K562 (cell line): ENCODE measurements around the gene SLC7A8. TPM values are rescaled to one million over a fixed set of nuclear protein-coding genes. Genes with fewer than 3 reads are reported as not detected.

ENCODE experiments used
- ARID1B ChIP-seq: fragments of 450-650 bp; IDR thresholded peaks from 2 replicates; pipeline ENCODE4 v1.6.1; 2016; ENCODE audit warnings: antibody characterized with exemption, mild to moderate bottlenecking, inconsistent platforms
- BCL6 ChIP-seq: fragments of 250-450 bp; sonication (Bioruptor Pico); IDR thresholded peaks from 2 replicates; pipeline ENCODE4 v1.4.0; 2020
- BRCA1 ChIP-seq, 2 experiments: fragments of 450-650 bp in 1 of 2; sonication (generic) in 1 of 2; formaldehyde crosslinking in 1 of 2; IDR thresholded peaks; 2 replicates each; pipeline versions ENCODE4 v1.5.0 to v1.6.1; 2017 to 2020; ENCODE audit warnings: mild to moderate bottlenecking in 1 of 2, missing genetic modification reagents in 1 of 2
- CBX5 ChIP-seq: IDR thresholded peaks from 2 replicates; pipeline ENCODE4 v1.6.1; 2014; ENCODE audit warnings: low read depth, borderline replicate concordance
- ESRRA ChIP-seq: fragments of 450-650 bp; IDR thresholded peaks from 2 replicates; pipeline ENCODE4 v1.6.1; 2014; ENCODE audit warnings: low read depth, mild to moderate bottlenecking, moderate library complexity, borderline replicate concordance
- ESRRB ChIP-seq: fragments of 250-450 bp; sonication (Bioruptor Pico); IDR thresholded peaks from 2 replicates; pipeline ENCODE4 v1.5.0; 2020; ENCODE audit warnings: mild to moderate bottlenecking, moderate library complexity, borderline replicate concordance
- ILF3 ChIP-seq: fragments of 450-650 bp; IDR thresholded peaks from 2 replicates; pipeline ENCODE4 v1.6.1; 2018; ENCODE audit warnings: antibody characterized with exemption, mild to moderate bottlenecking, moderate library complexity, borderline replicate concordance
- KDM4B ChIP-seq, 2 experiments: fragments of 450-650 bp in 1 of 2; sonication (generic) in 1 of 2; IDR thresholded peaks; 2 replicates each; pipeline ENCODE4 v1.6.1; 2016 to 2017; ENCODE audit warnings: borderline replicate concordance in 2 of 2, antibody characterized with exemption in 1 of 2, low read depth in 1 of 2, mild to moderate bottlenecking in 1 of 2
- MAFK ChIP-seq: IDR thresholded peaks from 2 replicates; pipeline ENCODE4 v1.6.1; 2011; ENCODE audit warnings: low read length, improper control_type of control experiment
- MYBL2 ChIP-seq, 2 experiments: fragments of 450-650 bp in 1 of 2; sonication (generic) in 1 of 2; formaldehyde crosslinking in 1 of 2; IDR thresholded peaks; 2 replicates each; pipeline versions ENCODE4 v1.6.1 to v1.8.1; 2017 to 2022; ENCODE audit warnings: borderline replicate concordance in 1 of 2, inconsistent platforms in 1 of 2, low read depth in 1 of 2, mild to moderate bottlenecking in 1 of 2, missing genetic modification reagents in 1 of 2, moderate library complexity in 1 of 2
- MYC ChIP-seq, 2 experiments: fragments of 250-450 bp in 1 of 2; sonication (Bioruptor Pico) in 1 of 2; IDR thresholded peaks; 2 replicates each; pipeline versions ENCODE4 v1.5.1 to v1.6.1; 2012 to 2021; ENCODE audit warnings: low read depth in 2 of 2, borderline replicate concordance in 1 of 2, improper control_type of control experiment in 1 of 2, low read length in 1 of 2, mild to moderate bottlenecking in 1 of 2, moderate library complexity in 1 of 2
- NFE2L1 ChIP-seq: fragments of 450-650 bp; IDR thresholded peaks from 2 replicates; pipeline ENCODE4 v1.6.1; 2016; ENCODE audit warnings: missing genetic modification characterization, low read depth, mild to moderate bottlenecking, missing compliant biosample characterization, moderate library complexity, borderline replicate concordance
- POLR2AphosphoS5 ChIP-seq: IDR thresholded peaks from 2 replicates; pipeline ENCODE4 v1.6.1; 2011; ENCODE audit warnings: mild to moderate bottlenecking, low read depth, low read length, moderate library complexity; ENCODE audit not compliant: control insufficient read depth, insufficient read depth
- SMC3 ChIP-seq: conservative IDR thresholded peaks from 2 replicates; pipeline ENCODE4 v1.6.1; 2011; ENCODE audit warnings: low read depth, low read length, improper control_type of control experiment; ENCODE audit not compliant: insufficient read depth
- SNIP1 ChIP-seq: fragments of 450-650 bp; IDR thresholded peaks from 2 replicates; pipeline ENCODE4 v1.7.1; 2017; ENCODE audit warnings: low read depth, mild to moderate bottlenecking
- SRF ChIP-seq, 2 experiments: fragments of 250-450, 450-650 bp in 1 of 2; sonication (Bioruptor Pico) in 1 of 2; sonication (generic) in 1 of 2; formaldehyde crosslinking; IDR thresholded peaks; 2 replicates each; pipeline versions ENCODE4 v1.5.0 to v1.5.1; 2020 to 2022; ENCODE audit warnings: mild to moderate bottlenecking in 1 of 2, missing genetic modification reagents in 1 of 2
- ZC3H11A ChIP-seq: IDR thresholded peaks from 2 replicates; pipeline ENCODE4 v1.6.1; 2012; ENCODE audit warnings: low read depth, low read length, improper control_type of control experiment
- ZFX ChIP-seq: sonication (generic); formaldehyde crosslinking; IDR thresholded peaks from 2 replicates; pipeline ENCODE4 v1.8.0; 2022; ENCODE audit warnings: mild to moderate bottlenecking, missing genetic modification reagents, moderate library complexity
- ZNF143 ChIP-seq: sonication (generic); formaldehyde crosslinking; IDR thresholded peaks from 2 replicates; pipeline ENCODE4 v1.9.0; 2022; ENCODE audit warnings: mild to moderate bottlenecking, missing genetic modification reagents
- ZNF217 ChIP-seq: sonication (generic); formaldehyde crosslinking; IDR thresholded peaks from 2 replicates; pipeline ENCODE4 v1.8.0; 2022; ENCODE audit warnings: mild to moderate bottlenecking, missing genetic modification reagents
- polyA plus RNA-seq, 8 experiments: library from polyadenylated mRNA; depleted of rRNA in 4 of 8; stranded (reverse) in 5 of 8; unstranded in 3 of 8; fragments of >200 nt; fragmentation: Nextera tagmentation in 2 of 8; fragmentation: Illumina TruSeq in 1 of 8; extraction: Ambion mirVana in 2 of 8; extraction: Trizol in 1 of 8; gene quantifications; 2 replicates each; pipeline versions ENCODE4 v1.2.1 to v1.2.3, GENCODE V29; 2011 to 2014; ENCODE audit warnings: inconsistent platforms in 1 of 8, missing spikeins in 1 of 8
- total RNA-seq, 7 experiments: library from RNA; depleted of rRNA in 6 of 7; stranded (reverse); fragments of >200 nt in 6 of 7; fragmentation: Illumina TruSeq in 2 of 7; extraction: Trizol in 2 of 7; gene quantifications; 2 replicates each; pipeline versions ENCODE4 v1.2.1 to v1.2.3, GENCODE V29; 2011 to 2021; ENCODE audit warnings: low replicate concordance in 1 of 7
- TF ChIP-seq, protein P1 (sequence below): sonication (generic); formaldehyde crosslinking; IDR thresholded peaks from 2 replicates; pipeline ENCODE4 v1.8.0; 2022; ENCODE audit warnings: missing genetic modification reagents, mild to moderate bottlenecking, borderline replicate concordance
- TF ChIP-seq, protein P2 (sequence below), 3 experiments: fragments of 200-800 bp in 1 of 3; sonication (Bioruptor generic) in 1 of 3; sonication (generic) in 1 of 3; formaldehyde crosslinking in 1 of 3; IDR thresholded peaks; 2 replicates each; pipeline versions ENCODE4 v1.6.1 to v1.8.0; 2016 to 2022; ENCODE audit warnings: mild to moderate bottlenecking in 2 of 3, missing compliant biosample characterization in 2 of 3, missing genetic modification characterization in 2 of 3, missing genetic modification reagents in 1 of 3
- TF ChIP-seq, protein P3 (sequence below): fragments of 250-450 bp; sonication (Bioruptor Pico); IDR thresholded peaks from 2 replicates; pipeline ENCODE4 v1.8.0; 2021; ENCODE audit warnings: moderate library complexity, mild to moderate bottlenecking, inconsistent platforms
- TF ChIP-seq, protein P4 (sequence below): fragments of 450-650 bp; IDR thresholded peaks from 2 replicates; pipeline ENCODE4 v1.6.1; 2016

SLC7A8 gene
- total and polyA plus RNA-seq, 9 of the 15 experiments (the other 6 are each of a cell fraction or from before 2014, with no cell fraction given) = 2.0 to 33.0 (median 6.0) TPM

DNA sequence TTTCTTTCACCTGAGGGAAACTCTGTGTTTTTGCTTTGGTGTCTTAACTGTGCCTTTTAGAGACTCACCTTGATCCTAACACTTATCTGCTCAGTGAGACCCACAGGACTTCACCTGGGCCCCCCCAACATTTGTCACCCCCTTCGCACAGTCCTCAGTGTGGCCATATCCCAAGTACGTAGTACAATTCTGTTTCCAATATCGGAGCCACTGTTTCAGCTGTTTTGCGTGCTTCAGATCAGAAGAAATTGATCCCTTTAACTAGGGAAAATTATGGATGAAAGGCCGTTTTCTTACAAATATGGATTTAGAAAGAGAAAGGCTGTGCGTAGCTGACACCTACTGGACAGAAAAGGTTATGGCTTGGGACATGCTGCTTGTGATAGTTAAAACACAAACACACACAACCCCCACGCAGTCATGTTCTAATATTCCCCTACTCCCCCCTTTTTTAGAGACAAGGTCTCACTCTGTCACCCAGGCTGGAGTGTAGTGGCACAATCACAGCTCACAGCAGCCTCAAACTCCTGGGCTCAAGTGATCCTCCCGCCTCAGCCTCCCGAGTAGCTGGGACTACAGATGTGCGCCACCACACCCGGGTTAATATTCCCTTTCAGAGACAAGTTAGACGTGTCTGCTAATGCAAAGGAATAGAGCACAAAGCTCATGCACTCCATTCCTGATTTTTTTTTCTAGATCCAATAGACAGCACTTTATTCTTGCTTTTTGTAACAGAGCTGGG lies 3.6 kb upstream of the SLC7A8 start (continued):
- no peak for TF ChIP-seq MAFK
- TF ChIP-seq BRCA1 (IDR thresholded peaks at IDR 0.05) = no peak
- no peak for TF ChIP-seq BRCA1 (CRISPR knock-in tag; IDR thresholded peaks at IDR 0.05)
- TF ChIP-seq ESRRB (CRISPR knock-in tag) = no peak
- no peak for TF ChIP-seq BCL6 (CRISPR knock-in tag)
- no peak for TF ChIP-seq NFE2L1 (tag)
- TF ChIP-seq, protein P1, sequence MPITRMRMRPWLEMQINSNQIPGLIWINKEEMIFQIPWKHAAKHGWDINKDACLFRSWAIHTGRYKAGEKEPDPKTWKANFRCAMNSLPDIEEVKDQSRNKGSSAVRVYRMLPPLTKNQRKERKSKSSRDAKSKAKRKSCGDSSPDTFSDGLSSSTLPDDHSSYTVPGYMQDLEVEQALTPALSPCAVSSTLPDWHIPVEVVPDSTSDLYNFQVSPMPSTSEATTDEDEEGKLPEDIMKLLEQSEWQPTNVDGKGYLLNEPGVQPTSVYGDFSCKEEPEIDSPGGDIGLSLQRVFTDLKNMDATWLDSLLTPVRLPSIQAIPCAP (CRISPR knock-in tag) = no peak
- TF ChIP-seq CBX5 = no peak
- TF ChIP-seq, protein P2, sequence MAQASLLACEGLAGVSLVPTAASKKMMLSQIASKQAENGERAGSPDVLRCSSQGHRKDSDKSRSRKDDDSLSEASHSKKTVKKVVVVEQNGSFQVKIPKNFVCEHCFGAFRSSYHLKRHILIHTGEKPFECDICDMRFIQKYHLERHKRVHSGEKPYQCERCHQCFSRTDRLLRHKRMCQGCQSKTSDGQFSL (CRISPR knock-in tag; IDR thresholded peaks at IDR 0.05) = peak; percentile 70; the same call in 1 of the 2 replicates
- TF ChIP-seq, protein P2 (tag; IDR thresholded peaks at IDR 0.05) = 0 out of 4 replicates have a peak, but pooled peaks of 1 of the 2 experiments have one; percentile 29
- TF ChIP-seq MYC (IDR thresholded peaks at IDR 0.05; ENCODE audit: low read depth, low read length) = peak; percentile 18; the same call in 1 of the 2 replicates
- no peak for TF ChIP-seq MYC (CRISPR knock-in tag; IDR thresholded peaks at IDR 0.05; ENCODE audit: borderline replicate concordance, low read depth)
- TF ChIP-seq ZC3H11A = no peak
- no peak for TF ChIP-seq ILF3
- no peak for TF ChIP-seq ZNF143 (CRISPR knock-in tag)
- TF ChIP-seq SMC3 = peak; percentile 97
- TF ChIP-seq KDM4B (IDR thresholded peaks at IDR 0.05; ENCODE audit: borderline replicate concordance in 2 of 2, low read depth in 1 of 2) = no peak
- TF ChIP-seq MYBL2 (IDR thresholded peaks at IDR 0.05; ENCODE audit: low read depth) = no peak
- no peak for TF ChIP-seq MYBL2 (CRISPR knock-in tag; IDR thresholded peaks at IDR 0.05; ENCODE audit: borderline replicate concordance)
- TF ChIP-seq SRF (CRISPR knock-in tag; IDR thresholded peaks at IDR 0.05) = no peak
- TF ChIP-seq SNIP1 = no peak
- TF ChIP-seq, protein P3, sequence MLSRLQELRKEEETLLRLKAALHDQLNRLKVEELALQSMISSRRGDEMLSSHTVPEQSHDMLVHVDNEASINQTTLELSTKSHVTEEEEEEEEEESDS = no peak
- no peak for TF ChIP-seq ARID1B
- no peak for TF ChIP-seq POLR2AphosphoS5
- no peak for TF ChIP-seq ZNF217
- no peak for TF ChIP-seq ZFX (CRISPR knock-in tag)
- TF ChIP-seq, protein P4, sequence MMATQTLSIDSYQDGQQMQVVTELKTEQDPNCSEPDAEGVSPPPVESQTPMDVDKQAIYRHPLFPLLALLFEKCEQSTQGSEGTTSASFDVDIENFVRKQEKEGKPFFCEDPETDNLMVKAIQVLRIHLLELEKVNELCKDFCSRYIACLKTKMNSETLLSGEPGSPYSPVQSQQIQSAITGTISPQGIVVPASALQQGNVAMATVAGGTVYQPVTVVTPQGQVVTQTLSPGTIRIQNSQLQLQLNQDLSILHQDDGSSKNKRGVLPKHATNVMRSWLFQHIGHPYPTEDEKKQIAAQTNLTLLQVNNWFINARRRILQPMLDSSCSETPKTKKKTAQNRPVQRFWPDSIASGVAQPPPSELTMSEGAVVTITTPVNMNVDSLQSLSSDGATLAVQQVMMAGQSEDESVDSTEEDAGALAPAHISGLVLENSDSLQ = no peak
- TF ChIP-seq ESRRA = no peak
